Measurements from ENCODE around the gene NEUROG3. TPM values are rescaled to one million over a fixed set of nuclear protein-coding genes. Genes with fewer than 3 reads are reported as not detected.

The NEUROG3 gene
- not detected for total RNA-seq

GRCh38 chr10:69573056-69573806 lies at the start of gene NEUROG3:
Gene NEUROG3, minus strand, starts transcription at chr10:69573422. Its CDS starts 379 bp downstream, at chr10:69573043.
- no peak for DNase-seq (ENCODE audit: low spot score in 2 of 2)
- peak within 1 kb of the TSS; percentile 13 to 48 for H3K4me3 ChIP-seq
- no peaks in the 10 kb centered on the region for H3K9me3 ChIP-seq
- TF ChIP-seq CTCF (IDR thresholded peaks at IDR 0.05) = no peak
- no peak within 1 kb of the TSS for H3K27ac ChIP-seq
- peaks cover 27% of the 10 kb centered on the region for H3K27me3 ChIP-seq
- no peaks in the 10 kb centered on the region for H3K36me3 ChIP-seq
- intact Hi-C loops (cut with DNase I) = no loop called here
- peaks cover 0 to 8% of the 10 kb centered on the region in 2 donors for H3K4me1 ChIP-seq

DNA sequence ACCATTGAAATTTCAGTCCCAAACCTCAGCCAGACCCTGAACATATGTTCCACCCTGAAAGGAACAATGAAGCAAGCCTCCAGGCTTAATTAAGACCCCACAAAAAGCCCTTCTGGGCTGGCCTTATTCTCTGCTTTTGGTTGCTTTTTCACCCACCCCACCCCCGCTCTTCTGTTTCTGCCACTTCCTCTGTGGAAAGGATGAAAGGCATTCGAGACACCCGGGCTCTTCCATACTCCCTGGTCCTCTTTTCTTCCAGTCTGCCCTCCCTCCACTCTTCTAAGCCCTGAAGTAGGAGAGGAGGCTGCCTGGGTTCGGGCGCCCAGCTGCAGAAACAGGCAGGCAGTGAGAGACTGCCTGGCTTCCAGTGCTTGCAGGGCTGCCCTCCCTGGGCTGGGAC lies 47.4 kb upstream of the NEUROG3 start:
- H3K27me3 ChIP-seq = no peaks in the 10 kb centered on the region
- no peaks in the 10 kb centered on the region for H3K36me3 ChIP-seq
- no peak for DNase-seq (ENCODE audit: low spot score in 2 of 2)
- H3K27ac ChIP-seq = no peak overlapping the region
- no peak for TF ChIP-seq CTCF (IDR thresholded peaks at IDR 0.05)
- H3K4me1 ChIP-seq = no peaks in the 10 kb centered on the region
- H3K9me3 ChIP-seq = no peaks in the 10 kb centered on the region
- intact Hi-C loops (cut with DNase I) = no loop called here
- no peak overlapping the region for H3K4me3 ChIP-seq

- Histone ChIP-seq H3K4me1 (no peaks in the 10 kb centered on the region), H3K9me3 (no peaks in the 10 kb centered on the region), H3K27me3 (no peaks in the 10 kb centered on the region), H3K4me3 (no peak overlapping the region), H3K27ac (no peak overlapping the region), H3K36me3 (no peaks in the 10 kb centered on the region)
- intact Hi-C loops (cut with DNase I) = no loop called here
- no peak for DNase-seq (ENCODE audit: low spot score in 2 of 2)
- TF ChIP-seq CTCF (IDR thresholded peaks at IDR 0.05) = no peak
Observed at GRCh38 chr10:69619626-69620025, 46.4 kb upstream of the NEUROG3 start.

GRCh38 chr10:69618746-69619145 lies 45.5 kb upstream of the NEUROG3 start:
- H3K27me3 ChIP-seq = no peaks in the 10 kb centered on the region
- H3K9me3 ChIP-seq = no peaks in the 10 kb centered on the region
- intact Hi-C loops (cut with DNase I) = no loop called here
- no peaks in the 10 kb centered on the region for H3K4me1 ChIP-seq
- no peak for DNase-seq (ENCODE audit: low spot score in 2 of 2)
- H3K27ac ChIP-seq = no peak overlapping the region
- no peak for TF ChIP-seq CTCF (IDR thresholded peaks at IDR 0.05)
- no peak overlapping the region for H3K4me3 ChIP-seq
- H3K36me3 ChIP-seq = no peaks in the 10 kb centered on the region

- H3K27ac ChIP-seq = no peak overlapping the region
- no peaks in the 10 kb centered on the region for H3K9me3 ChIP-seq
- no peaks in the 10 kb centered on the region for H3K4me1 ChIP-seq
- H3K36me3 ChIP-seq = no peaks in the 10 kb centered on the region
- intact Hi-C loops (cut with DNase I) = no loop called here
- no peak for DNase-seq (ENCODE audit: low spot score in 2 of 2)
- TF ChIP-seq CTCF (IDR thresholded peaks at IDR 0.05) = no peak
- no peaks in the 10 kb centered on the region for H3K27me3 ChIP-seq
- H3K4me3 ChIP-seq = no peak overlapping the region
Observed at GRCh38 chr10:69616358-69616757, 43.1 kb upstream of the NEUROG3 start.

Measured in ascending aorta (tissue), 2 donors.